ENCODE data around the gene UGT1A3. TPM values are rescaled to one million over a fixed set of nuclear protein-coding genes. Genes with fewer than 3 reads are reported as not detected.
"Not testable (repeated sequence)": the region's sequence is repeated elsewhere in the genome, so short reads cannot be mapped to it uniquely, and the experiment has no call there.

Gene UGT1A3
- total RNA-seq, 4 donors from 2014 or later: 0.30 to 1.1 (median 0.54) TPM; not detected in 1

DNA sequence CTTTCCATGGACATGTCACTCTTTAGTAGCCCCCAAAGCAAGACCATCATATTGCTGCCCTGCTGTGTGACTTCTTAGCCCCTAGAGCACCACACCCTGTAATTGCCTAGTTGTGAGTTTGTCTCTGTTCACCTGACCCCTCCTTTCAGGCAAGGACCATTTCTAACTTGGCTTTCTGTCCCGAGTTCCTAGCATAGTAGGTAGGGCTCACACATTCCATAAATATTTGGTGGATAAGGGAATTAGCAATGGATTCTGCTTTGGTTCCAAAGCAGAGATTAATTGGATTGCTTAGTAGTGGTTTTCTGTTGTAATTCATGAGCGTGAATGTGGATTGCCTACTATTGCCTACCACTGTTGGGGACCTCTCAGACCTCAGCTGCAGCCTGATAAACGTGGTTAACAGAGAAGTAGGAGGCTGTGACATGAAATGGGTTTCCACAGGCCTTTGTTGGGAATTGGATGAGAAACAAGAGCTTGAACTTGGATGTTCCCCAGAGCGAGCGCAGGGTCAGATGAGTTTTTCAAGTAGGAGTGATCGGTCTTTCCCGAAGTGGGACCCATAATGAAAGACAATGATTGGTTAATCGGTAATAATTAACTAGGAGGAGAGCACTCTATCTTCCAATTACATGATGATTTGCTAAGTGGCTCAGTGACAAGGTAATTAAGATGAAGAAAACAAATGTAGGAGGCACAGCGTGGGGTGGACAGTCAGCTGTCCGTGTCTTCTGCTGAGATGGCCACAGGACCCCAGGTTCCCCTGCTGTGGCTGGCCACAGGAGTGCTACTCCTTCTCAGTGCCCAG lies 17.8 kb downstream of the UGT1A3 start:
- intact Hi-C loops (cut with DNase I; ENCODE audit: low total_unique reads): no loop called here
- WGBS, 2 donors: 76 to 80% methylated on average over 10 of the region's 10 CpGs
- no peak for DNase-seq (ENCODE audit: low spot score in 2 of 2)

DNA sequence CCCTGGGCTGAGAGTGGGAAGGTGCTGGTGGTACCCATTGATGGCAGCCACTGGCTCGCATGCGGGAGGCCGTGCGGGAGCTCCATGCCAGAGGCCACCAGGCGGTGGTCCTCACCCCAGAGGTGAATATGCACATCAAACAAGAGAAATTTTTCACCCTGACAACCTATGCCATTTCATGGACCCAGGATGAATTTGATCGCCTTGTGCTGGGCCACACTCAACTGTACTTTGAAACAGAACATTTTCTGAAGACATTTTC lies 18.4 kb downstream of the UGT1A3 start:
- no peak overlapping the region for H3K4me3 ChIP-seq (ENCODE audit: low read depth, poor library complexity, severe bottlenecking)
- 96 to 99% methylated on average over 6 of the region's 6 CpGs for WGBS, 2 donors
- no peak for DNase-seq (ENCODE audit: low spot score in 2 of 2)
- intact Hi-C loops (cut with DNase I; ENCODE audit: low total_unique reads): no loop called here
- TF ChIP-seq, protein P1, sequence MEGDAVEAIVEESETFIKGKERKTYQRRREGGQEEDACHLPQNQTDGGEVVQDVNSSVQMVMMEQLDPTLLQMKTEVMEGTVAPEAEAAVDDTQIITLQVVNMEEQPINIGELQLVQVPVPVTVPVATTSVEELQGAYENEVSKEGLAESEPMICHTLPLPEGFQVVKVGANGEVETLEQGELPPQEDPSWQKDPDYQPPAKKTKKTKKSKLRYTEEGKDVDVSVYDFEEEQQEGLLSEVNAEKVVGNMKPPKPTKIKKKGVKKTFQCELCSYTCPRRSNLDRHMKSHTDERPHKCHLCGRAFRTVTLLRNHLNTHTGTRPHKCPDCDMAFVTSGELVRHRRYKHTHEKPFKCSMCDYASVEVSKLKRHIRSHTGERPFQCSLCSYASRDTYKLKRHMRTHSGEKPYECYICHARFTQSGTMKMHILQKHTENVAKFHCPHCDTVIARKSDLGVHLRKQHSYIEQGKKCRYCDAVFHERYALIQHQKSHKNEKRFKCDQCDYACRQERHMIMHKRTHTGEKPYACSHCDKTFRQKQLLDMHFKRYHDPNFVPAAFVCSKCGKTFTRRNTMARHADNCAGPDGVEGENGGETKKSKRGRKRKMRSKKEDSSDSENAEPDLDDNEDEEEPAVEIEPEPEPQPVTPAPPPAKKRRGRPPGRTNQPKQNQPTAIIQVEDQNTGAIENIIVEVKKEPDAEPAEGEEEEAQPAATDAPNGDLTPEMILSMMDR (IDR thresholded peaks at IDR 0.05): no peak
- no peak for TF ChIP-seq POLR2A (IDR thresholded peaks at IDR 0.05)

More for the DNA sequence above, 17.8 kb downstream of the UGT1A3 start:
- H3K4me3 ChIP-seq (ENCODE audit: low read depth, poor library complexity, severe bottlenecking): no peak overlapping the region
- TF ChIP-seq, protein P1 (IDR thresholded peaks at IDR 0.05): no peak
- TF ChIP-seq POLR2A (IDR thresholded peaks at IDR 0.05): no peak

DNA sequence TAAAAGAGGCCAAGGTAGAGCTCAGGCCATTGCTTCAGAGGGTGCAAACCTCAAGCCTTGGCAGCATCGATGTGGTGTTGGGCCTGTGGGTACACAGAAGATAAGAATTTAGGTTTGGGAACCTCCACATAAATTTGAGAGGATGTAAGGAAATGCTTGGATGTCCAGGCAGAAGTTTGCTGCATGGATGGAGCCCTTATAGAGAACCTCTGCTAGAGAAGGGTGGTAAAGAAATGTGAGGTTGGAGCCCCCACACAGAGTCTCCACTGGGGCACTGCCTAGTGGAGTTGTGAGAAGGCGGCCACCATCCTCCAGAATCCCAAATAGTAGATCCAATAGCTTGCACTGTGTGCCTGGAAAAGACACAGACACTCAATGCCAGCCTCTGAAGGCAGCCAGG lies 21.8 kb downstream of the UGT1A3 start:
- intact Hi-C loops (cut with DNase I; ENCODE audit: low total_unique reads); DNase-seq (ENCODE audit: low spot score in 2 of 2); H3K4me3 ChIP-seq (ENCODE audit: low read depth, poor library complexity, severe bottlenecking): not testable (repeated sequence)
- WGBS, 2 donors: 76 to 92% methylated on average over 2 of the region's 2 CpGs

DNA sequence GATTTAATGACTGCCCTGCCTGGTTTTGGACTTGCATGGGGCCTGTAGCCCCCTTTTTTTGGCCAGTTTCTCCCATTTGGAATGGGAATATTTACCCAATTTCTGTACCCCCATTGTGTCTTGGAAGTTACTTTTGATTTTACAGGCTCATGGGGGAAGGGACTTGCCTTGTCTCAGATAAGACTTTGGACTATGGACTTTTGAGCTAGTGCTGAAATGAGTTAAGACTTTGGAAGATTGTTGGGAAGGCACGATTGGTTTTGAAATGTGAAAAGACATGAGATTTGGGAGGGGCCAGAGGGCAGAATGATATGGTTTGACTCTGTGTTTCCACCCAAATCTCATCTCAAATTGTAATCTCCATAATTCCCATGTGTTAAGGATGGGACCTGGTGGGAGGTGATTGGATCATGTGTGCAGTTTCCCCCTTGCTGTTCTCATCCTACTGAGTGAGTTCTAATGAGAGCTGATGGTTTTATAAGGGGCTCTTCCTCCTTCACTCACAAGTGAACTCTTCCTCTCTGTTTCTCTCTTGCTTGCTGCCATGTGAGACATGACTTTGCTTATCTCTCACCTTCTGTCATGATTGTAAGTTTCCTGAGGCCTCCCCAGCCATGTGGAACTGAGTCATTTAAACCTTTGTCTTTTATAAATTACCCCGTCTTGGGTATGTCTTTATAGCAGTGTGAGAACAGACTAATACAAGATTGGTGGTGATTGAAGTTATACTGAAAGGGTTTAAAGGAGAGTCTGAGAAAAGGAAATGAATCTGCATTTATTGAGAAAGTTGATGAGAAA lies 22.6 kb downstream of the UGT1A3 start:
- DNase-seq (ENCODE audit: low spot score in 2 of 2); H3K4me3 ChIP-seq (ENCODE audit: low read depth, poor library complexity, severe bottlenecking); intact Hi-C loops (cut with DNase I; ENCODE audit: low total_unique reads): not testable (repeated sequence)
- WGBS, 2 donors: 73 to 77% methylated on average over 2 of the region's 2 CpGs

DNA sequence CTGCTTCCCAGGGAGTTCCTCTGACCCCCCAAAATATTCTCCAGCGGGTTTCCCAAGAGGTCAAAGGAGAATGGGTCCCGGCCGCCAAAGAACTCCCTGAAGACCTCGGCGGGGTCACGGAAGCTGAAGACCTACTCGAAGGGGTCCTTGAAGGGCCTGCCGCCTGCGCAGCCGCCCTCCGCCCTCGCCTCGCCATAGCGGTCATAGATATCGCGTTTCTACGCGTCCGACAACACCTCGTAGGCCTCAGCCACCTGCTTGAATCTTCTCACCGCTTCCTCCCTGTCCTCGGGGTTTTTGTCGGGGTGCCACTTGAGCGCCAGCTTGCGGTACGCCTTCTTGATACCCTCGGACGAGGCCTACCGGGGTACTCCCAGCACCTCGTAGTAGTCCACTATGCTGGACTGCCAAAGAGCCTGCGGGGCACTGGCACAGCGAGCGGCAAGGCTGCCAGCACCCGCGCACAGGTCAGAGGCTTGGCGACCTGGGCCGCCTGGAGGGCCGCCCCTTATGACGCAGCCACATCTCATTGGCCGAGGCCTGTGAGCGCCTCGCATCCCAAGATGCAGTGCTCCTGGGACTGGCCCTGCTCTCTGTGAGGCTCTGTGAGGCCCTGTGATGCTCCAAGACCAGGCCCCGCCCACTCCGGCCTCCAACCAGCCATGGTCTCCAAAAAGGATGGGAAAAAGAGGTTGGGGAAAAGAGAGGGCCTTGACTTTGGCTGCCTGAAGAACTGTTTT lies 26.2 kb downstream of the UGT1A3 start:
- intact Hi-C loops (cut with DNase I; ENCODE audit: low total_unique reads): no loop called here
- WGBS, 2 donors: 93 to 95% methylated on average over 38 to 41 of the region's 44 CpGs

DNA sequence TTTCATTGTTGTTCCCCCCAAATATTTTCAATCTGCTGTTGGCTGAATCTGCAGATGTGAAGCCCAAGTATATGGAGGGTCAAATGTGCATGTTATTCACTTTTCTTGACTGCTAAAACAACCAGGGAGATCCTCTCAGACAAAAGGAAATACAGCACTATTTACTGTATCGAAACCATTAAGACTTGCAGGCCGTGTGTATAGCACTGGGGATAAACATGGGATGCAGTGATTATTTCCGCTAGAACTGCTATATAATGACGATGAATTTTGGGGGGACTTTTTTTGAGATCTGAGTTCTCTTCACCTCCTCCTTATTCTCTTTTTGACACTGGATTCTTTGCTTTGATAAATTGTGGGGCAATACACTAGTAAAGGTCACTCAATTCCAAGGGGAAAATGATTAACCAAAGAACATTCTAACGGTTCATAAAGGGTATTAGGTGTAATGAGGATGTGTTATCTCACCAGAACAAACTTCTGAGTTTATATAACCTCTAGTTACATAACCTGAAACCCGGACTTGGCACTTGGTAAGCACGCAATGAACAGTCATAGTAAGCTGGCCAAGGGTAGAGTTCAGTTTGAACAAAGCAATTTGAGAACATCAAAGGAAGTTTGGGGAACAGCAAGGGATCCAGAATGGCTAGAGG lies 27.7 kb downstream of the UGT1A3 start:
- TF ChIP-seq, protein P1 (IDR thresholded peaks at IDR 0.05): no peak
- no peak for TF ChIP-seq POLR2A (IDR thresholded peaks at IDR 0.05)
- WGBS, 2 donors: 71 to 73% methylated on average over 7 of the region's 7 CpGs
- no peak for DNase-seq (ENCODE audit: low spot score in 2 of 2)
- no peak overlapping the region for H3K4me3 ChIP-seq (ENCODE audit: low read depth, poor library complexity, severe bottlenecking)
- intact Hi-C loops (cut with DNase I; ENCODE audit: low total_unique reads): no loop called here

More for the DNA sequence above, 26.2 kb downstream of the UGT1A3 start:
- TF ChIP-seq, protein P1 (IDR thresholded peaks at IDR 0.05): no peak
- no peak for TF ChIP-seq POLR2A (IDR thresholded peaks at IDR 0.05)
- H3K4me3 ChIP-seq (ENCODE audit: low read depth, poor library complexity, severe bottlenecking): no peak overlapping the region
- DNase-seq (ENCODE audit: low spot score in 2 of 2): no peak

All from lower leg skin (tissue), 4 donors.